PC-3 (cell line): ENCODE data around the gene TLE7.

ENCODE experiments used
- EZH2 ChIP-seq: fragments of 300-600 bp; sonication (generic); IDR thresholded peaks from one replicate; pipeline ENCODE4 v1.6.1; 2017; ENCODE audit warnings: antibody characterized with exemption, mild to moderate bottlenecking, low read length; ENCODE audit not compliant: unreplicated experiment
- TF ChIP-seq, protein P1 (sequence below): fragments of 300-600 bp; sonication (generic); conservative IDR thresholded peaks from 2 replicates; pipeline ENCODE4 v1.5.1; 2017; ENCODE audit warnings: antibody characterized with exemption, low read depth, mild to moderate bottlenecking, low read length

GRCh38 chr16:71472931-71473330 is 31.1 kb upstream of the TLE7 start:
- TF ChIP-seq, protein P1, sequence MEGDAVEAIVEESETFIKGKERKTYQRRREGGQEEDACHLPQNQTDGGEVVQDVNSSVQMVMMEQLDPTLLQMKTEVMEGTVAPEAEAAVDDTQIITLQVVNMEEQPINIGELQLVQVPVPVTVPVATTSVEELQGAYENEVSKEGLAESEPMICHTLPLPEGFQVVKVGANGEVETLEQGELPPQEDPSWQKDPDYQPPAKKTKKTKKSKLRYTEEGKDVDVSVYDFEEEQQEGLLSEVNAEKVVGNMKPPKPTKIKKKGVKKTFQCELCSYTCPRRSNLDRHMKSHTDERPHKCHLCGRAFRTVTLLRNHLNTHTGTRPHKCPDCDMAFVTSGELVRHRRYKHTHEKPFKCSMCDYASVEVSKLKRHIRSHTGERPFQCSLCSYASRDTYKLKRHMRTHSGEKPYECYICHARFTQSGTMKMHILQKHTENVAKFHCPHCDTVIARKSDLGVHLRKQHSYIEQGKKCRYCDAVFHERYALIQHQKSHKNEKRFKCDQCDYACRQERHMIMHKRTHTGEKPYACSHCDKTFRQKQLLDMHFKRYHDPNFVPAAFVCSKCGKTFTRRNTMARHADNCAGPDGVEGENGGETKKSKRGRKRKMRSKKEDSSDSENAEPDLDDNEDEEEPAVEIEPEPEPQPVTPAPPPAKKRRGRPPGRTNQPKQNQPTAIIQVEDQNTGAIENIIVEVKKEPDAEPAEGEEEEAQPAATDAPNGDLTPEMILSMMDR, result no peak
- no peak for TF ChIP-seq EZH2
